Measurements from ENCODE around the gene SRRD. TPM values are rescaled to one million over a fixed set of nuclear protein-coding genes. Genes with fewer than 3 reads are reported as not detected.

SRRD gene
- total and polyA plus RNA-seq, 2 of the 13 experiments (the other 11 are each of a cell fraction or from before 2014, with no cell fraction given) = 22.8 to 36.6 TPM

DNA sequence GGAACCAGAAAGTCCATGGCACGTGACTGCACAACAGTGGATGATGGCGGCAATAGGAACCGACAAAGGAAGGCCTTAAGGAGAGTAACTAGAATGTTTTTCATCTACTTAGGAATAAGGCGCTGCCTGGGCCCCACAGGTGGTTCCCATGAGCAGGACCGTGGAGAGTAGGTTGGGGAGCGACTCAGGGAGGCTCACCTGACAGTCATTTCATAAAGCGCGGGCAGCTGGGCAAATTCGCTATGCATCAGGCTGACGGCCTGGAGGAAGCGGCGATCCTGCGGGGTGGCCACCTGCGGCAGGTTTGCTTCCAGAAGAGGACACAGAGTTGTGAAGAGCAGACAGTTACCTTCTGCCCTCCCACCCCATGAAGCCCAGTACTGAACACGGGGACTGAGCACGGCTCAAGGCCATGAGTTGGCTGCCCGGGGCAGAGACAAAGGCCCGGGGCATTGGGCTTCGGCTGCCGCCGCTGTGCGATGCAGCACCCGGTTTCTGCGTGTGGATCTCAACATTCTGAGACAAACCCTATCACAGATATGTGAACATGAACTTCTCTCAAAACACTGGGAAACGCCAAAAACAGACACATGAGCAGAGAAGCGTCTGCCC is 25.9 kb upstream of the SRRD start:
- TF ChIP-seq, protein P1, sequence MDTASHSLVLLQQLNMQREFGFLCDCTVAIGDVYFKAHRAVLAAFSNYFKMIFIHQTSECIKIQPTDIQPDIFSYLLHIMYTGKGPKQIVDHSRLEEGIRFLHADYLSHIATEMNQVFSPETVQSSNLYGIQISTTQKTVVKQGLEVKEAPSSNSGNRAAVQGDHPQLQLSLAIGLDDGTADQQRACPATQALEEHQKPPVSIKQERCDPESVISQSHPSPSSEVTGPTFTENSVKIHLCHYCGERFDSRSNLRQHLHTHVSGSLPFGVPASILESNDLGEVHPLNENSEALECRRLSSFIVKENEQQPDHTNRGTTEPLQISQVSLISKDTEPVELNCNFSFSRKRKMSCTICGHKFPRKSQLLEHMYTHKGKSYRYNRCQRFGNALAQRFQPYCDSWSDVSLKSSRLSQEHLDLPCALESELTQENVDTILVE (CRISPR knock-in tag; IDR thresholded peaks at IDR 0.05) = no peak
- TF ChIP-seq HNRNPK (IDR thresholded peaks at IDR 0.05; ENCODE audit: low read depth, low read length, poor library complexity, severe bottlenecking) (no peak), TBL1XR1 (IDR thresholded peaks at IDR 0.05; ENCODE audit: borderline replicate concordance, low read length, partially characterized antibody) (no peak), ZNF562 (CRISPR knock-in tag; IDR thresholded peaks at IDR 0.05; ENCODE audit: borderline replicate concordance) (no peak), JUNB (CRISPR knock-in tag; IDR thresholded peaks at IDR 0.05; ENCODE audit: borderline replicate concordance) (no peak), KDM2A (CRISPR knock-in tag; IDR thresholded peaks at IDR 0.05; ENCODE audit: borderline replicate concordance, low read depth) (no peak), ZBTB7A (CRISPR knock-in tag; IDR thresholded peaks at IDR 0.05) (no peak), CSRNP2 (CRISPR knock-in tag; conservative IDR thresholded peaks at IDR 0.05; ENCODE audit: low read depth) (no peak), NFKBIZ (CRISPR knock-in tag; IDR thresholded peaks at IDR 0.05) (no peak), GLI4 (CRISPR knock-in tag; IDR thresholded peaks at IDR 0.05; ENCODE audit: borderline replicate concordance) (no peak), ZNF414 (CRISPR knock-in tag; IDR thresholded peaks at IDR 0.05) (no peak), SYNCRIP (IDR thresholded peaks at IDR 0.05; ENCODE audit: insufficient read depth, low read depth, low read length) (no peak)
- TF ChIP-seq, protein P2, sequence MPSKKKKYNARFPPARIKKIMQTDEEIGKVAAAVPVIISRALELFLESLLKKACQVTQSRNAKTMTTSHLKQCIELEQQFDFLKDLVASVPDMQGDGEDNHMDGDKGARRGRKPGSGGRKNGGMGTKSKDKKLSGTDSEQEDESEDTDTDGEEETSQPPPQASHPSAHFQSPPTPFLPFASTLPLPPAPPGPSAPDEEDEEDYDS (CRISPR knock-in tag; IDR thresholded peaks at IDR 0.05) = no peak
- TF ChIP-seq, protein P3, sequence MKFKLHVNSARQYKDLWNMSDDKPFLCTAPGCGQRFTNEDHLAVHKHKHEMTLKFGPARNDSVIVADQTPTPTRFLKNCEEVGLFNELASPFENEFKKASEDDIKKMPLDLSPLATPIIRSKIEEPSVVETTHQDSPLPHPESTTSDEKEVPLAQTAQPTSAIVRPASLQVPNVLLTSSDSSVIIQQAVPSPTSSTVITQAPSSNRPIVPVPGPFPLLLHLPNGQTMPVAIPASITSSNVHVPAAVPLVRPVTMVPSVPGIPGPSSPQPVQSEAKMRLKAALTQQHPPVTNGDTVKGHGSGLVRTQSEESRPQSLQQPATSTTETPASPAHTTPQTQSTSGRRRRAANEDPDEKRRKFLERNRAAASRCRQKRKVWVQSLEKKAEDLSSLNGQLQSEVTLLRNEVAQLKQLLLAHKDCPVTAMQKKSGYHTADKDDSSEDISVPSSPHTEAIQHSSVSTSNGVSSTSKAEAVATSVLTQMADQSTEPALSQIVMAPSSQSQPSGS (CRISPR knock-in tag; IDR thresholded peaks at IDR 0.05) = no peak
- BruUV-seq (replicated peaks) = no TSS peak
- H3K9me3 ChIP-seq (ENCODE audit: low read length) = no peaks in the 10 kb centered on the region
- DNase-seq (ENCODE audit: low spot score) (no peak), ATAC-seq (no peak), FAIRE-seq (no peak)
- H3K36me3 ChIP-seq (replicated peaks in 1 of 2; ENCODE audit: control insufficient read depth in 1 of 2, insufficient read depth in 2 of 2, low read length in 2 of 2) = peaks cover 20 to 54% of the 10 kb centered on the region in 2 experiments
- no peak overlapping the region for H3K9ac ChIP-seq (ENCODE audit: insufficient read depth, low read depth, low read length)
- H3K4me1 ChIP-seq (ENCODE audit: insufficient read depth, low read length) = peaks cover 16% of the 10 kb centered on the region
- intact Hi-C loops (cut with micrococcal nuclease; ENCODE audit: unreplicated experiment) = no loop called here
- in situ Hi-C loops (cut with HindIII; ENCODE audit: extremely low pct_ligation_motif_present, low pct_unique_long_range_greater_than_20kb) = no loop called here
- CTCF ChIA-PET (ENCODE audit: low intra/inter-chr PET ratio, low total read pairs) = no interaction called here
- no peak overlapping the region for H3K4me2 ChIP-seq (ENCODE audit: low read depth, low read length)
- H3K79me2 ChIP-seq (ENCODE audit: insufficient read depth, low read length) = no peaks in the 10 kb centered on the region
- H4K20me1 ChIP-seq (ENCODE audit: insufficient read depth, low read length) = peaks cover 6% of the 10 kb centered on the region
- H3K4me3 ChIP-seq (replicated peaks in 1 of 3; ENCODE audit: insufficient read depth in 1 of 3, low read depth in 2 of 3, low read length in 3 of 3) = no peak overlapping the region
- H3K27me3 ChIP-seq (ENCODE audit: control insufficient read depth in 1 of 2, insufficient read depth in 2 of 2, low read length in 2 of 2) = no peaks in the 10 kb centered on the region
- POLR2A ChIA-PET = interaction anchor here (1.1 kb wide), 1 partner anchor 26 kb away, joined by 3 read pairs; the partner anchor contains the start of genes HPS4 and SRRD
- 98% methylated on average over 24 of the region's 26 CpGs for WGBS (ENCODE audit: low lambda C conversion rate)
- no peak overlapping the region for H3K27ac ChIP-seq (ENCODE audit: extremely low read length, insufficient read depth, low read length)
- no peak overlapping the region for H2AFZ ChIP-seq (ENCODE audit: low read length)
